Loucy (cell line): Measurements from ENCODE around the gene MAMLD1.

Source experiments
- H2AFZ ChIP-seq: fragments of 200-600 bp; sonication (generic); 2 replicates; pipeline ENCODE4 v1.6.0; 2016; ENCODE audit warnings: antibody characterized with exemption, mild to moderate bottlenecking, low read length, moderate library complexity
- H3F3A ChIP-seq: fragments of 200-600 bp; 2 replicates; pipeline ENCODE4 v1.6.0; 2016; ENCODE audit warnings: antibody characterized with exemption, low read depth, mild to moderate bottlenecking
- H3K27me3 ChIP-seq: fragments of 200-600 bp; sonication (generic); 2 replicates; pipeline ENCODE4 v1.6.1; 2014; ENCODE audit warnings: low read length, mild to moderate bottlenecking; ENCODE audit not compliant: insufficient read depth, poor library complexity, severe bottlenecking
- H3K36me3 ChIP-seq: fragments of 200-600 bp; sonication (generic); 2 replicates; pipeline ENCODE4 v1.6.1; 2016; ENCODE audit warnings: low read length; ENCODE audit not compliant: insufficient read depth
- H3K4me1 ChIP-seq: fragments of 200-600 bp; sonication (generic); 2 replicates; pipeline ENCODE4 v1.5.1; 2014; ENCODE audit warnings: low read length, mild to moderate bottlenecking; ENCODE audit not compliant: insufficient read depth, poor library complexity, severe bottlenecking
- H3K4me2 ChIP-seq: fragments of 200-600 bp; sonication (generic); 2 replicates; pipeline ENCODE4 v1.6.0; 2014; ENCODE audit warnings: antibody characterized with exemption, low read length, low read depth, mild to moderate bottlenecking; ENCODE audit not compliant: poor library complexity, severe bottlenecking
- H3K4me3 ChIP-seq: fragments of 200-600 bp; sonication (generic); 2 replicates; pipeline ENCODE4 v1.5.1; 2014; ENCODE audit warnings: low read length, mild to moderate bottlenecking, mixed read lengths; ENCODE audit not compliant: poor library complexity, severe bottlenecking
- H3K79me2 ChIP-seq: fragments of 200-600 bp; sonication (generic); 2 replicates; pipeline ENCODE4 v1.6.1; 2014; ENCODE audit warnings: low read length; ENCODE audit not compliant: insufficient read depth
- H3K9ac ChIP-seq: fragments of 200-600 bp; sonication (generic); 2 replicates; pipeline ENCODE4 v1.6.0; 2014; ENCODE audit warnings: mild to moderate bottlenecking, low read depth, low read length, moderate library complexity; ENCODE audit not compliant: poor library complexity, severe bottlenecking
- H3K9me2 ChIP-seq: fragments of 200-600 bp; sonication (generic); replicated peaks from 2 replicates; pipeline ENCODE4 v1.6.1; 2016; ENCODE audit warnings: low read depth, low read length, mixed read lengths
- H3K9me3 ChIP-seq: fragments of 200-600 bp; sonication (generic); 2 replicates; pipeline ENCODE4 v1.6.1; 2014; ENCODE audit warnings: mild to moderate bottlenecking, antibody characterized with exemption, low read length, low read depth; ENCODE audit not compliant: insufficient read depth
- H4K20me1 ChIP-seq: fragments of 200-600 bp; sonication (generic); 2 replicates; pipeline ENCODE4 v1.6.0; 2014; ENCODE audit warnings: antibody characterized with exemption, low read length, mild to moderate bottlenecking; ENCODE audit not compliant: insufficient read depth, poor library complexity, severe bottlenecking
- EZH2phosphoT487 ChIP-seq: fragments of 200-600 bp; IDR thresholded peaks from 2 replicates; pipeline ENCODE4 v1.6.1; 2018; ENCODE audit warnings: antibody characterized with exemption, mild to moderate bottlenecking, moderate library complexity, borderline replicate concordance
- TF ChIP-seq, protein P1 (sequence below): fragments of 200-600 bp; sonication (generic); conservative IDR thresholded peaks from 2 replicates; pipeline ENCODE4 v1.5.1; 2014; ENCODE audit warnings: mild to moderate bottlenecking, antibody characterized with exemption, low read length

Gene MAMLD1

DNA sequence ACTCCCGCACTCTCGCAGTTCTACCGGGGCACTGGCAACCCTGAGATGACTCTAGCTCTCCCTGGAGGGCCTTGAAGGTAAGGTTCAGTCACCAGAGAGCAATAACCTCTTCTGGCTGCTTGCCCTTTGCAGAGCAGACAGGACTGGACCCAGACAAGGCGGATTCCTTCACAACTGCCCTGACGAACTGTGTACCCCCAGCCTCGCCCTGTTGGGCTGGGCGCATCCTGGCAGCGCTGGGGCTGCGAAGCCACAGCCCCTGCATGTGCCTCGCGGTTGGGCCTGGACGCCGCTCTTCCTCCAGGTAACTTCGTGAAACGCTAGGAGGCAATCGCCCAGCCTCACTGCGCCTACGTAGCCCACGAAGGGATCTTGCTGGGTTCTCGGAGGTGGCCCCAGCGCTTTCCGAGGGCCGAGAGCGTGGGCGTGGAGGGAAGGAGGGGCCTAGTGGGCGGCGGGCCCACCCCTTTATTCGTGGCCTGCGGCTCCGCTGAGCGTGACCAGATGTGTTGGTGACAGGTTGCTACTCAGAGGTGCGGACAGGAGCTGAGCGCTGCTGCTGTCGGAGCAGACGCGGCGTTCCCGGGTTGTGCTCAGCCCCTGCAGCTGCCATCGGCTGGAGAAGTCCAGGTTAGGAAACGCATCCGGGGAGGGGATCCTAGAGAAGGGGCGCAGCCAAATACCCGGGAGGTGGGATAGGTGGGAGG, 1.9 kb upstream of the MAMLD1 start:
- Histone ChIP-seq H3K36me3 (no peaks in the 10 kb centered on the region), H3K4me1 (no peaks in the 10 kb centered on the region), H3K9ac (no peak overlapping the region), H3K4me3 (no peak overlapping the region), H3K27me3 (no peaks in the 10 kb centered on the region), H3K9me2 (no peaks in the 10 kb centered on the region), H4K20me1 (no peaks in the 10 kb centered on the region), H3K4me2 (no peak overlapping the region), H3K9me3 (no peaks in the 10 kb centered on the region), H3K79me2 (no peaks in the 10 kb centered on the region), H3F3A (no peaks in the 10 kb centered on the region), H2AFZ (no peak overlapping the region)
- TF ChIP-seq, protein P1, sequence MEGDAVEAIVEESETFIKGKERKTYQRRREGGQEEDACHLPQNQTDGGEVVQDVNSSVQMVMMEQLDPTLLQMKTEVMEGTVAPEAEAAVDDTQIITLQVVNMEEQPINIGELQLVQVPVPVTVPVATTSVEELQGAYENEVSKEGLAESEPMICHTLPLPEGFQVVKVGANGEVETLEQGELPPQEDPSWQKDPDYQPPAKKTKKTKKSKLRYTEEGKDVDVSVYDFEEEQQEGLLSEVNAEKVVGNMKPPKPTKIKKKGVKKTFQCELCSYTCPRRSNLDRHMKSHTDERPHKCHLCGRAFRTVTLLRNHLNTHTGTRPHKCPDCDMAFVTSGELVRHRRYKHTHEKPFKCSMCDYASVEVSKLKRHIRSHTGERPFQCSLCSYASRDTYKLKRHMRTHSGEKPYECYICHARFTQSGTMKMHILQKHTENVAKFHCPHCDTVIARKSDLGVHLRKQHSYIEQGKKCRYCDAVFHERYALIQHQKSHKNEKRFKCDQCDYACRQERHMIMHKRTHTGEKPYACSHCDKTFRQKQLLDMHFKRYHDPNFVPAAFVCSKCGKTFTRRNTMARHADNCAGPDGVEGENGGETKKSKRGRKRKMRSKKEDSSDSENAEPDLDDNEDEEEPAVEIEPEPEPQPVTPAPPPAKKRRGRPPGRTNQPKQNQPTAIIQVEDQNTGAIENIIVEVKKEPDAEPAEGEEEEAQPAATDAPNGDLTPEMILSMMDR: peak; percentile 41
- TF ChIP-seq EZH2phosphoT487: no peak

DNA sequence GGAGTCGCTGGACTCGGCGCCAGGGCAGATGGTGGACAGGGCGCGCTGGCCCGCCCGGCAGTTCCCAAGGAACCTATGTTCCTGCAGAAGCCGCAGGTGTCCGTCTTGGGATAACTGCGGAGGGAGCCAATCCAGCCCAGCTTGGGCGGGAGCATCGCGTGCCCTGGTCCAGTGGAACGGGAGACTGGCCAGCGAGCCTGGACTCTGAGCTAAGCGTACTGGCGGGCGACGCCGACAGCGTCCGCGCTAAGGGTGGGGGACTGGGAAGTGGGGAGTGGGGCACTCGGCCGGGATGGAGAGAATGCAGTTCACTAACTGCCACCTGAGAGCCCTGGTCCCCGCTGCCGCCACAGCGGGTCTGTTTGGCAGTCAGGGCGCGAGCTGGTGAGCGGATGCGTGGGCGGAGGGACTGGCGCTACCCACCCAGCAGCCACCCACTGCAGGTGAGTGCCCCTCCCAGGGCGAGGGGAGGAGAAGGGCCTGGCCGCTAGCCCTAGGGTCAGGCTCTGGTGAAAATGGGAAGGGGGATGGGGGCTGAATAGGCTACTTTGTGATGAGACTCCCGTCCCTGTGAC, 1.3 kb upstream of the MAMLD1 start:
- H3K9ac ChIP-seq: peak overlapping the region; percentile 77
- peak overlapping the region; percentile 87 for H3K4me3 ChIP-seq
- no peak overlapping the region for H2AFZ ChIP-seq

DNA sequence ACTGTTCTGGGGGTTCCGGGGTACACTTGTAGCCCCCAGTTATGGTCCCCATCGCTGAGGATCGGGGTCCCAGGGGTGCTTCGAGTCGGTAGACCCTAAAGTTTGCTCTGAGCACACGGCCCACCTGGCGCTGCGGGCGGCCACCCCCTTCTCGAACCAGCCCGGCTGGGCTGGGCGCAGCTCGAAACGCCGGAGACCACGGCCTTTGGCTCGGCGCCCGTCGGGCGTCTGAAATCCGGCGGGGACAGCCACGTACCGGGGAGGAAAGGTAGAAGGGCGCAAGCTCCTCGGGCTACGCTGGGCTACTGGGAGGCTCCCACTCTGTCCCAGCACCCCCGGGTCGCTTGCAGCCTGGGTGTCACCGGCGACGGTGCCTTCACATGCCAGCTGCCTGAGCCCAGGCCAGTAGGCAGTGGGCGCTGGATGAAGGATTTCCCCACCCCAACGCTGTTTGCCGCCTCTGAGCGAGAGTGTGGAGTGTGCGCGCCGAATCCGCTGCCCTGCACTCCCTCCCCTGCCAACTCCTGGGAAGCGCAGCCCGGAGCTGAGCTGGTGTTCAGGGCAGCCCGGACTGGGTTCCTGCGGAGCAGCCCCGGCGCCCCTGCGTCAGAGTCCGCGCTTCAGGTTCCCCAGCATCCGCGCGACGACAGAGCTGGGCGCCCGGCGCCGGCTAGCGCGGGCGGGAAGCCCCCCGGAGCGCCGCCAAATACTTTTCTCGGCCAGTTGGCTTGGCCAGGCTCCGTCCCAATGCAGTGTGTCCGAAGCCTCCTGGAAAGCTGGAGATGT, 637 bp downstream of the MAMLD1 start:
- H3K79me2 ChIP-seq: no peaks in the 10 kb centered on the region
- H3F3A ChIP-seq: no peaks in the 10 kb centered on the region
- H2AFZ ChIP-seq: peak overlapping the region; percentile 83
- H3K4me2 ChIP-seq: peak overlapping the region; percentile 85
- H3K4me3 ChIP-seq: peak overlapping the region; percentile 87
- H3K4me1 ChIP-seq: no peaks in the 10 kb centered on the region
- H3K36me3 ChIP-seq: no peaks in the 10 kb centered on the region
- H3K9me3 ChIP-seq: no peaks in the 10 kb centered on the region
- H3K27me3 ChIP-seq: no peaks in the 10 kb centered on the region
- H3K9me2 ChIP-seq: no peaks in the 10 kb centered on the region
- H3K9ac ChIP-seq: peak overlapping the region; percentile 77
- no peaks in the 10 kb centered on the region for H4K20me1 ChIP-seq
- TF ChIP-seq, protein P1: no peak
- TF ChIP-seq EZH2phosphoT487: no peak

More for the DNA sequence above, 1.3 kb upstream of the MAMLD1 start:
- H3K79me2 ChIP-seq: no peaks in the 10 kb centered on the region
- no peaks in the 10 kb centered on the region for H3K9me2 ChIP-seq
- peak overlapping the region; percentile 85 for H3K4me2 ChIP-seq
- no peaks in the 10 kb centered on the region for H3K27me3 ChIP-seq
- no peaks in the 10 kb centered on the region for H3K36me3 ChIP-seq
- no peak for TF ChIP-seq EZH2phosphoT487
- TF ChIP-seq, protein P1: no peak
- H4K20me1 ChIP-seq: no peaks in the 10 kb centered on the region
- H3K4me1 ChIP-seq: no peaks in the 10 kb centered on the region
- H3K9me3 ChIP-seq: no peaks in the 10 kb centered on the region
- no peaks in the 10 kb centered on the region for H3F3A ChIP-seq
